ENCODE data around the gene MGST3. TPM values are rescaled to one million over a fixed set of nuclear protein-coding genes. Genes with fewer than 3 reads are reported as not detected.

MGST3 gene
- total and polyA plus RNA-seq, 2 of the 4 experiments (the other 2 are of a cell fraction), result 159 to 213 TPM

DNA sequence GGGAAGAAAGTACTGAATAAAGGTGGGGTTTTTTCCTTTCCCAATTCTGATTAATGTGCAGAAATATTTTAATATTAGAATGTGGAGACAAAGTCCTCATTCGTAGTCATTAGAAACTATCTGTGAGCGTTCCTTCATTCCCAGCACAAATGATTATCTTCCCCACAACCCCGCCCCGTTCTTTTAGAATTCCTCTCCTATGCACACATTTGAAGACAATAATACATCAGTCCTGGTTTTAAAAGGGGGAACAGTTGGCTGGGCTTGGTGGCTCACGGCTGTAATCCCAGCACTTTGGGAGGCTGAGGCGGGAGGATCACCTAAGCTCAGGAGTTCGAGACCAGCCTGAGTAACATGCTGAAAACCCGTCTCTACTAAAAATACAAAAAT lies 66.5 kb downstream of the MGST3 start:
- BruUV-seq (replicated peaks), result TSS peak; percentile 52
- H4K8ac ChIP-seq (ENCODE audit: low read depth in 2 of 2, low read length in 2 of 2), result peak overlapping the region in 1 of 2 experiments; percentile 35; a peak in 1 of 4 replicates

More for the DNA sequence above, 66.5 kb downstream of the MGST3 start:
- Histone ChIP-seq H2AK5ac (ENCODE audit: low read depth, low read length) (0 out of 2 replicates have a peak overlapping the region, but pooled peaks have one; percentile 29), H3K27ac (ENCODE audit: insufficient read depth, low read length) (peak overlapping the region; percentile 94; the same call in 1 of the 2 replicates), H3K79me1 (ENCODE audit: low read depth in 1 of 2, low read length in 2 of 2) (peaks cover 2 to 27% of the 10 kb centered on the region in 2 experiments; a peak in 3 of 4 replicates), H2BK5ac (ENCODE audit: low read depth, low read length, poor library complexity, severe bottlenecking) (no peak overlapping the region), H4K5ac (ENCODE audit: low read depth, low read length) (no peak overlapping the region), H4K91ac (ENCODE audit: insufficient read depth, low read depth, low read length) (no peak overlapping the region), H3K56ac (ENCODE audit: extremely low read depth, insufficient read depth, low read length) (no peak overlapping the region), H3K9me3 (ENCODE audit: control insufficient read depth, insufficient read depth, low read length) (no peaks in the 10 kb centered on the region), H3K18ac (ENCODE audit: low read depth, low read length) (no peak overlapping the region), H2BK20ac (ENCODE audit: low read depth, low read length) (no peak overlapping the region), H3K27me3 (ENCODE audit: control insufficient read depth, insufficient read depth, low read length) (no peaks in the 10 kb centered on the region), H2BK120ac (ENCODE audit: low read depth, low read length) (no peak overlapping the region), H2BK15ac (ENCODE audit: low read depth, low read length) (no peak overlapping the region), H3K4me2 (ENCODE audit: low read depth, low read length) (peak overlapping the region; percentile 59), H2AK9ac (replicated peaks; ENCODE audit: low read depth, low read length, poor library complexity) (no peak overlapping the region), H3K36me3 (ENCODE audit: control insufficient read depth, insufficient read depth, low read length) (no peaks in the 10 kb centered on the region), H2AFZ (replicated peaks; ENCODE audit: low read length, poor library complexity) (no peak overlapping the region), H3K23ac (ENCODE audit: low read depth, low read length) (no peak overlapping the region), H3K4me1 (ENCODE audit: control insufficient read depth, insufficient read depth, low read length) (no peaks in the 10 kb centered on the region), H3K14ac (replicated peaks; ENCODE audit: low read depth, low read length) (no peak overlapping the region), H3K9ac (ENCODE audit: low read depth, low read length) (no peak overlapping the region), H3K4me3 (ENCODE audit: insufficient read depth, low read depth, low read length) (peak overlapping the region; percentile 70), H4K20me1 (ENCODE audit: insufficient read depth, low read length) (no peaks in the 10 kb centered on the region), H3K4ac (ENCODE audit: low read depth, low read length) (no peak overlapping the region; the same call in 1 of the 2 replicates), H3K9me1 (ENCODE audit: insufficient read depth, low read length) (no peaks in the 10 kb centered on the region)
- TF ChIP-seq MAFK (IDR thresholded peaks at IDR 0.05; ENCODE audit: low read depth, low read length) (no peak), MXI1 (IDR thresholded peaks at IDR 0.05; ENCODE audit: borderline replicate concordance, low read depth, low read length) (no peak), RAD21 (IDR thresholded peaks at IDR 0.05; ENCODE audit: low read length) (no peak), RFX5 (IDR thresholded peaks at IDR 0.05; ENCODE audit: low read depth, low read length) (no peak), CHD1 (IDR thresholded peaks at IDR 0.05; ENCODE audit: low read depth, low read length) (no peak), BHLHE40 (IDR thresholded peaks at IDR 0.05; ENCODE audit: low read depth, low read length) (no peak), MAZ (IDR thresholded peaks at IDR 0.05; ENCODE audit: borderline replicate concordance, low read depth, low read length) (no peak), NFE2L2 (IDR thresholded peaks at IDR 0.05; ENCODE audit: low read depth, low read length) (no peak), POLR2A (IDR thresholded peaks at IDR 0.05; ENCODE audit: low read depth, low read length) (no peak), RCOR1 (IDR thresholded peaks at IDR 0.05; ENCODE audit: insufficient replicate concordance, low read length) (no peak)
- TF ChIP-seq, protein P1, sequence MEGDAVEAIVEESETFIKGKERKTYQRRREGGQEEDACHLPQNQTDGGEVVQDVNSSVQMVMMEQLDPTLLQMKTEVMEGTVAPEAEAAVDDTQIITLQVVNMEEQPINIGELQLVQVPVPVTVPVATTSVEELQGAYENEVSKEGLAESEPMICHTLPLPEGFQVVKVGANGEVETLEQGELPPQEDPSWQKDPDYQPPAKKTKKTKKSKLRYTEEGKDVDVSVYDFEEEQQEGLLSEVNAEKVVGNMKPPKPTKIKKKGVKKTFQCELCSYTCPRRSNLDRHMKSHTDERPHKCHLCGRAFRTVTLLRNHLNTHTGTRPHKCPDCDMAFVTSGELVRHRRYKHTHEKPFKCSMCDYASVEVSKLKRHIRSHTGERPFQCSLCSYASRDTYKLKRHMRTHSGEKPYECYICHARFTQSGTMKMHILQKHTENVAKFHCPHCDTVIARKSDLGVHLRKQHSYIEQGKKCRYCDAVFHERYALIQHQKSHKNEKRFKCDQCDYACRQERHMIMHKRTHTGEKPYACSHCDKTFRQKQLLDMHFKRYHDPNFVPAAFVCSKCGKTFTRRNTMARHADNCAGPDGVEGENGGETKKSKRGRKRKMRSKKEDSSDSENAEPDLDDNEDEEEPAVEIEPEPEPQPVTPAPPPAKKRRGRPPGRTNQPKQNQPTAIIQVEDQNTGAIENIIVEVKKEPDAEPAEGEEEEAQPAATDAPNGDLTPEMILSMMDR (conservative IDR thresholded peaks at IDR 0.05; ENCODE audit: low read depth, low read length), result no peak
- TF ChIP-seq, protein P2, sequence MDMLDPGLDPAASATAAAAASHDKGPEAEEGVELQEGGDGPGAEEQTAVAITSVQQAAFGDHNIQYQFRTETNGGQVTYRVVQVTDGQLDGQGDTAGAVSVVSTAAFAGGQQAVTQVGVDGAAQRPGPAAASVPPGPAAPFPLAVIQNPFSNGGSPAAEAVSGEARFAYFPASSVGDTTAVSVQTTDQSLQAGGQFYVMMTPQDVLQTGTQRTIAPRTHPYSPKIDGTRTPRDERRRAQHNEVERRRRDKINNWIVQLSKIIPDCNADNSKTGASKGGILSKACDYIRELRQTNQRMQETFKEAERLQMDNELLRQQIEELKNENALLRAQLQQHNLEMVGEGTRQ (IDR thresholded peaks at IDR 0.05; ENCODE audit: low read depth, low read length), result no peak
- in situ Hi-C loops (cut with MboI; ENCODE audit: low sequenced_read_pairs) (no loop called here), dilution Hi-C loops (cut with HindIII; ENCODE audit: low sequenced_read_pairs, unreplicated experiment) (no loop called here), intact Hi-C loops (cut with micrococcal nuclease) (no loop called here)
- CTCF ChIA-PET, result interaction anchor here (0.8 to 0.9 kb wide), 2 partner anchors 96 to 210 kb away, joined by 3 read pairs; no protein-coding TSS in a partner anchor
- POLR2A ChIA-PET (ENCODE audit: unreplicated experiment), result no interaction called here
- no peak for DNase-seq
- WGBS, 2 experiments (ENCODE audit: extremely low coverage in 2 of 2, insufficient read length in 1 of 2), result no CpG with 5 or more reads among the region's 8 CpGs
- ATAC-seq (ENCODE audit: low read depth), result no peak
